ENCODE results near the gene WDR89.

The WDR89 gene

GRCh38 chr14:63654346-63654745 is 12.7 kb upstream of the WDR89 start:
- Histone ChIP-seq H4K91ac (ENCODE audit: low read depth, low read length) (peak overlapping the region; percentile 55), H3K4me2 (ENCODE audit: low read length) (no peak overlapping the region), H3K36me3 (ENCODE audit: control insufficient read depth in 1 of 2, insufficient read depth in 2 of 2, low read length in 2 of 2) (no peaks in the 10 kb centered on the region), H4K8ac (ENCODE audit: low read depth, low read length) (peak overlapping the region; percentile 19), H3K4ac (ENCODE audit: low read depth, low read length) (no peak overlapping the region), H3K27ac (ENCODE audit: low read depth, low read length) (peak overlapping the region; percentile 17), H3K27me3 (ENCODE audit: insufficient read depth, low read length) (no peaks in the 10 kb centered on the region), H3K18ac (ENCODE audit: low read length) (no peak overlapping the region), H2AK5ac (ENCODE audit: low read length) (peak overlapping the region; percentile 37), H3K9ac (ENCODE audit: low read length) (no peak overlapping the region), H2AFZ (ENCODE audit: insufficient read depth, low read length, poor library complexity) (no peak overlapping the region), H3K23ac (ENCODE audit: low read length) (no peak overlapping the region), H4K12ac (ENCODE audit: low read depth, low read length) (no peak overlapping the region), H3K79me1 (ENCODE audit: low read length) (peaks cover 20% of the 10 kb centered on the region), H3K79me2 (ENCODE audit: control insufficient read depth, insufficient read depth, low read length, poor library complexity) (peaks cover 2% of the 10 kb centered on the region), H2BK5ac (ENCODE audit: low read depth, low read length, poor library complexity) (peak overlapping the region; percentile 21), H3K9me3 (ENCODE audit: insufficient read depth, low read depth, low read length) (no peaks in the 10 kb centered on the region), H3K4me3 (ENCODE audit: low read depth, low read length) (no peak overlapping the region), H2BK120ac (ENCODE audit: insufficient read depth, low read length, poor library complexity) (no peak overlapping the region), H2BK12ac (ENCODE audit: low read length) (peak overlapping the region; percentile 58), H3K14ac (ENCODE audit: low read length) (no peak overlapping the region), H3K4me1 (ENCODE audit: control insufficient read depth in 1 of 2, insufficient read depth in 2 of 2, low read length in 2 of 2) (peaks cover 7 to 10% of the 10 kb centered on the region in 2 experiments)
- peak; percentile 74 to 90 for DNase-seq
- no CpG with 5 or more reads among the region's 2 CpGs for WGBS (ENCODE audit: extremely low coverage, insufficient coverage, insufficient read length)

DNA sequence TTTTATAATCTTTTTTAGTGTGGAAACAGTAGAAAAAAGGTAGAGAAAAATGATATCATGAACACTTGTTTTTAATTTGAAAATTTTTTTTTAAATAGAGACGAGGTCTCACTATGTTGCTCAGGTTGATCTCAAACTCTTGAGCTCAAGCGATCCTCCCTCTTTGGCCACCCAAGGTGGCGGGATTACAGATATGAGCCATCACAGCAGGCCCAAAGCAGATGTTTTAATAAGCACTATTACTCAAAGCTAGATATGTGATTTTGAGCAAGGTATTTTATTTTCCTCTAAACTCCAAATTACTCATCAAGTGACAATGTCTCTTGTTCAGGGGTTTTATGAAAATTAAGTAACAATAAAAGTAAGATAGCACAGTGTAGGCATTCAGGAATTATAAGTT is 10.7 kb upstream of the WDR89 start:
- Histone ChIP-seq H3K14ac (ENCODE audit: low read length) (no peak overlapping the region), H3K4me1 (ENCODE audit: control insufficient read depth in 1 of 2, insufficient read depth in 2 of 2, low read length in 2 of 2) (peaks cover 11 to 16% of the 10 kb centered on the region in 2 experiments), H4K12ac (ENCODE audit: low read depth, low read length) (no peak overlapping the region), H2AFZ (ENCODE audit: insufficient read depth, low read length, poor library complexity) (no peak overlapping the region), H4K91ac (ENCODE audit: low read depth, low read length) (peak overlapping the region; percentile 12), H2BK12ac (ENCODE audit: low read length) (no peak overlapping the region), H3K79me2 (ENCODE audit: control insufficient read depth, insufficient read depth, low read length, poor library complexity) (peaks cover 2% of the 10 kb centered on the region), H2AK5ac (ENCODE audit: low read length) (no peak overlapping the region), H3K18ac (ENCODE audit: low read length) (no peak overlapping the region), H3K79me1 (ENCODE audit: low read length) (peaks cover 32% of the 10 kb centered on the region), H3K4me3 (ENCODE audit: low read depth, low read length) (no peak overlapping the region), H3K9me3 (ENCODE audit: insufficient read depth, low read depth, low read length) (no peaks in the 10 kb centered on the region), H3K4ac (ENCODE audit: low read depth, low read length) (no peak overlapping the region), H2BK120ac (ENCODE audit: insufficient read depth, low read length, poor library complexity) (no peak overlapping the region), H4K8ac (ENCODE audit: low read depth, low read length) (no peak overlapping the region), H3K23ac (ENCODE audit: low read length) (no peak overlapping the region), H2BK5ac (ENCODE audit: low read depth, low read length, poor library complexity) (no peak overlapping the region), H3K27me3 (ENCODE audit: insufficient read depth, low read length) (no peaks in the 10 kb centered on the region), H3K27ac (ENCODE audit: low read depth, low read length) (no peak overlapping the region), H3K9ac (ENCODE audit: low read length) (no peak overlapping the region), H3K4me2 (ENCODE audit: low read length) (no peak overlapping the region), H3K36me3 (ENCODE audit: control insufficient read depth in 1 of 2, insufficient read depth in 2 of 2, low read length in 2 of 2) (no peaks in the 10 kb centered on the region)
- no CpG with 5 or more reads among the region's 3 CpGs for WGBS (ENCODE audit: extremely low coverage, insufficient coverage, insufficient read length)
- no peak for DNase-seq

DNA sequence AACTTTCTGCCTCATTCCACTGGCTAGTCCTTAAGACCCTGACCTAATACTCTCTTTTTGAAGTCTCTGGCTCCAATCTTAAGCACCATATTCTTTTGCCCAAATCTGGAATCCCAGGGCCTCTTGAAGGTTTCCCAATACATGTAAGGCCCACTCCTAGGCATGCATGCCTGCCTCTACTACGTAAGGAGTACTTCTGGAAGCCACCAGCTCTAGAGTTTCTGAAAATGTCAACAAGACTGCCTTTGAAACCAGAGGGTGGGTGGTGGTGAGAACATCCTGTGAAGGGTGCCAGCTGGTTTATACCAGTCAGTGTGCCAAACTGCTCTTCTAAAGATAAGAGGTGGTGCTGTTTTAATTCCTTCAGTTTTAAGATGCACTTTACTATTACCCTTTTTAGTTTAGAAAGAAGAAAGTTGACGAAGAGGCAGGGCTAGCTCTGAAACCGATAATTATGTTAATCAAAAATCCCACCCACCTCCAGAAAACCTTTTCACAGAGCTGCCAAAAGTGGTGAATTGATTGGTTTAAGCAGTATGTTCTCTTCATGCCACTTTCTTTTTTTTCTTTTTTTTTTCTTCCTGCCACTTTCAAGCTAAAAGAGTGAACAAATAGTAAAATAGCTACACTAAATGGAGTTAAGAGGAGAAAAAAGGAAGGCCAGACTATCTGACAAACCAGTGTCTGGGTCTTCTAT is 8.7 kb upstream of the WDR89 start:
- peak overlapping the region; percentile 95 for H4K91ac ChIP-seq (ENCODE audit: low read depth, low read length)
- H3K79me2 ChIP-seq (ENCODE audit: control insufficient read depth, insufficient read depth, low read length, poor library complexity), result peaks cover 3% of the 10 kb centered on the region
- no peaks in the 10 kb centered on the region for H3K9me3 ChIP-seq (ENCODE audit: insufficient read depth, low read depth, low read length)
- H4K12ac ChIP-seq (ENCODE audit: low read depth, low read length), result peak overlapping the region; percentile 44
- no peaks in the 10 kb centered on the region for H3K27me3 ChIP-seq (ENCODE audit: insufficient read depth, low read length)
- peak overlapping the region; percentile 92 for H3K14ac ChIP-seq (ENCODE audit: low read length)
- peak overlapping the region; percentile 83 for H3K27ac ChIP-seq (ENCODE audit: low read depth, low read length)
- no peak overlapping the region for H3K4me3 ChIP-seq (ENCODE audit: low read depth, low read length)
- H3K18ac ChIP-seq (ENCODE audit: low read length), result peak overlapping the region; percentile 89
- peak overlapping the region; percentile 68 for H2AFZ ChIP-seq (ENCODE audit: insufficient read depth, low read length, poor library complexity)
- H4K8ac ChIP-seq (ENCODE audit: low read depth, low read length), result peak overlapping the region; percentile 84
- peak overlapping the region; percentile 89 for H2BK5ac ChIP-seq (ENCODE audit: low read depth, low read length, poor library complexity)
- no CpG with 5 or more reads among the region's 3 CpGs for WGBS (ENCODE audit: extremely low coverage, insufficient coverage, insufficient read length)
- peaks cover 26% of the 10 kb centered on the region for H3K79me1 ChIP-seq (ENCODE audit: low read length)
- H3K4me1 ChIP-seq (ENCODE audit: control insufficient read depth in 1 of 2, insufficient read depth in 2 of 2, low read length in 2 of 2), result peaks cover 11 to 12% of the 10 kb centered on the region in 2 experiments
- no peak overlapping the region for H3K4ac ChIP-seq (ENCODE audit: low read depth, low read length)
- no peak overlapping the region for H3K4me2 ChIP-seq (ENCODE audit: low read length)
- H2BK12ac ChIP-seq (ENCODE audit: low read length), result peak overlapping the region; percentile 98
- no peak overlapping the region for H3K9ac ChIP-seq (ENCODE audit: low read length)
- DNase-seq, result no peak
- H3K23ac ChIP-seq (ENCODE audit: low read length), result no peak overlapping the region
- peak overlapping the region; percentile 96 for H2BK120ac ChIP-seq (ENCODE audit: insufficient read depth, low read length, poor library complexity)
- H3K36me3 ChIP-seq (ENCODE audit: control insufficient read depth in 1 of 2, insufficient read depth in 2 of 2, low read length in 2 of 2), result no peaks in the 10 kb centered on the region
- H2AK5ac ChIP-seq (ENCODE audit: low read length), result peak overlapping the region; percentile 77

GRCh38 chr14:63647696-63648410 is 6.2 kb upstream of the WDR89 start:
- H3K27ac ChIP-seq (ENCODE audit: low read depth, low read length), result peak overlapping the region; percentile 97
- peak overlapping the region; percentile 94 for H4K91ac ChIP-seq (ENCODE audit: low read depth, low read length)

More at GRCh38 chr14:63647696-63648410, 6.2 kb upstream of the WDR89 start:
- Histone ChIP-seq H2BK12ac (ENCODE audit: low read length) (peak overlapping the region; percentile 90), H3K9me3 (ENCODE audit: insufficient read depth, low read depth, low read length) (no peaks in the 10 kb centered on the region), H3K9ac (ENCODE audit: low read length) (no peak overlapping the region), H3K4me3 (ENCODE audit: low read depth, low read length) (no peak overlapping the region), H3K79me2 (ENCODE audit: control insufficient read depth, insufficient read depth, low read length, poor library complexity) (peaks cover 3% of the 10 kb centered on the region), H3K79me1 (ENCODE audit: low read length) (peaks cover 25% of the 10 kb centered on the region), H3K18ac (ENCODE audit: low read length) (peak overlapping the region; percentile 74), H3K27me3 (ENCODE audit: insufficient read depth, low read length) (no peaks in the 10 kb centered on the region), H3K23ac (ENCODE audit: low read length) (no peak overlapping the region), H3K4me1 (ENCODE audit: control insufficient read depth in 1 of 2, insufficient read depth in 2 of 2, low read length in 2 of 2) (peaks cover 10 to 12% of the 10 kb centered on the region in 2 experiments), H3K36me3 (ENCODE audit: control insufficient read depth in 1 of 2, insufficient read depth in 2 of 2, low read length in 2 of 2) (no peaks in the 10 kb centered on the region), H4K12ac (ENCODE audit: low read depth, low read length) (peak overlapping the region; percentile 69), H2AK5ac (ENCODE audit: low read length) (peak overlapping the region; percentile 21), H2BK5ac (ENCODE audit: low read depth, low read length, poor library complexity) (peak overlapping the region; percentile 97), H3K14ac (ENCODE audit: low read length) (peak overlapping the region; percentile 85), H4K8ac (ENCODE audit: low read depth, low read length) (peak overlapping the region; percentile 67), H2BK120ac (ENCODE audit: insufficient read depth, low read length, poor library complexity) (peak overlapping the region; percentile 99), H3K4ac (ENCODE audit: low read depth, low read length) (peak overlapping the region; percentile 72), H2AFZ (ENCODE audit: insufficient read depth, low read length, poor library complexity) (no peak overlapping the region), H3K4me2 (ENCODE audit: low read length) (peak overlapping the region; percentile 49)
- WGBS (ENCODE audit: extremely low coverage, insufficient coverage, insufficient read length), result no CpG with 5 or more reads among the region's 6 CpGs
- peak; percentile 49 to 70 for DNase-seq

Data from trophoblast cell (in vitro differentiated cells and primary cell).